GM19025 (cell line): ENCODE data around the gene LRRC38.
"Not testable (repeated sequence)": the region's sequence is repeated elsewhere in the genome, so short reads cannot be mapped to it uniquely, and the experiment has no call there.

ENCODE experiments used
- ATAC-seq: cut with Tn5 transposase; IDR thresholded peaks from one replicate; pipeline ENCODE4 v1.9.1; 2021; ENCODE audit warnings: mild to moderate bottlenecking, low read depth, moderate library complexity; ENCODE audit not compliant: unreplicated experiment

Gene LRRC38, protein sequence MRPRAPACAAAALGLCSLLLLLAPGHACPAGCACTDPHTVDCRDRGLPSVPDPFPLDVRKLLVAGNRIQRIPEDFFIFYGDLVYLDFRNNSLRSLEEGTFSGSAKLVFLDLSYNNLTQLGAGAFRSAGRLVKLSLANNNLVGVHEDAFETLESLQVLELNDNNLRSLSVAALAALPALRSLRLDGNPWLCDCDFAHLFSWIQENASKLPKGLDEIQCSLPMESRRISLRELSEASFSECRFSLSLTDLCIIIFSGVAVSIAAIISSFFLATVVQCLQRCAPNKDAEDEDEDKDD

DNA sequence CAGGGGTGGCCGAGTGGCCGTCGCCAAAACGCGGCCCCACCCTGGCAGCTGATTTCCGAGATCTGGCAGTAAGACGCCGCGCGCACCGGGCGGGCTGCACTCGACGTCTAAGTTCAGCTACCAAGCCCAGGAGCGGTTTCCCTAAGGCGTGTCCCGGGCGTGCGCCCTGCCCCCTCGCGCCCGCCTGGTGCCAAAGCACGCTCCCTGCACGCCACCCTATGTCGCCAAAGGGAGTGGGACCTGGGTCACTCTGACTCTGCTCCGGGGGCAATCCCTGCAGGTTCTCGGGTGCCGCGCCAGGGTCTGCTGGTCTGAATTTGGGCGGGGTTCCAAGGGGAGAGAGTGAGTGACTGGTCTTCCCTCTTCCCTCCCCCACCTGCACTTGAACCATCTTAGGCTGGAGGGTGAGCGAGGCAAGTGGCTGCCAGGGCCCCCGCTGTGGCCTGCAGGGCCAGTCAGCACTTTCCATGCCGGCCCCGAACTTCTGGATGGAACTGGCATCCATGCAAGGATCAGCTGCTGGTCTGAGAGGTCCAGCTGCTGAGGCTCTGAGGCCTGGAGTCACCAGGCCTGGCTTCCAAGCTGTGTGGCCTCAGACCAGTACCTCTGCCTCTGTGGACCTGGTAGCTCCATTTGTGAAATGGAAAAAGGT lies at the start of gene LRRC38:
Gene LRRC38, minus strand, starts transcription at position 109 of the 652 bp plus-strand sequence. CDS start 410 bp downstream, outside the sequence.
- no peak for ATAC-seq

DNA sequence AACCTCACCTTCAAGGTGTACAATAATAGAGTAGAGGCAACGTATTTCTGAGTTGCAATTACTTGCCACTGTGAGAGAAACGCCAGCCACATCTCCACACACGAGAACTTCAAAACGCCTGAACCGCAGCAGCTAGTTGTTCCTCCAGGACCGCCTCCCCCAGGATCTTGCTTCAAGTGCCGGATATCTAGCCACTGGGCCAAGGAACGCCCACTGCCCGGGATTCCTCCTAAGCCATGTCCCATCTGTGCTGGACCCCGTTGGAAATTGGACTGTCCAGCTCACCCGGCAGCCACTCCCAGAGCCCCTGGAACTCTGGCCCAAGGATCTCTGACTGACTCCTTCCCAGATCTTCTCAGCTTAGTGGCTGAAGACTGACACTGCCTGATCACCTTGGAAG lies 49.2 kb upstream of the LRRC38 start:
- ATAC-seq: not testable (repeated sequence)

DNA sequence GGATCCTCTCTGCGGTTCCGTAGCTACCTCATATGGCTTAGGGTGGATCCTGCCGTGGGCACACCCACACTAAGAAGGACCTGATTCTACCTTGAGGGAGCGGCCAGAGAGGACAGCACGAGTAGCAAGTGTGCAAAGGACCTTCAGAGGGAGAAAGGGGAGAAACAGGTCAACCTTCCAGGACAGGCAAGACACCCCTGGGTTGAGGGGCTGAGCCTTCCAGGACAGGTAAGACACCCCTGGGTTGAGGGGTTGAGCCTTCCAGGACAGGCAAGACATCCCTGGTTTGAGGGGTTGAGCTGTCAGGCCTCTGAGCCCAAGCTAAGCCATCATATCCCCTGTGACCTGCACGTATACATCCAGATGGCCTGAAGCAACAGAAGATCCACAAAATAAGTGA lies 46.7 kb upstream of the LRRC38 start:
- no peak for ATAC-seq

DNA sequence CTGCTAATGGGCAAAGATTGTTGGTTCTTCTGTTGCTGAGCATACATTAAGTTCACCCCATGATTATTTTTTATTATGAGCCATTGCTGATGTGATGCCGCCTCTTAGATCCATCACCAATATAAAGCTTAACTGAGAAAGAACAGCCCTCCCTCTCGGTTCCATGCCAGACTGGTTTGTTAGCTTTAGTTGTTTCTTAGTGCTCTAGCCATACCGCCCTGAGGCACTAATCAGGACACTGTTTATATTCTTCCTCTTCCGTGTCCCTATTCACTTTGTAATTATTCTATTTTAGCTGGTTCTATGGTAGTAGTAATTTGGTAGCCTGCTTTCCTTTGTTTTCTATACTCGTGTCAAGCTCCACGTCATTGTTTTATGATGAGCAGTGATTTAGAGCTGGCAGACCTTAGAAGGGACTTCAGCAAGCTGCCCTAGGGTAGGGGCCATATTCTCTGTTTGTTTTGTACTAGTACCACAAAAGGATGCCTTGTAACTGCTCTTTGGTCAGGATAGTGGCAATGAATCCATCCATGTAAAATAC lies 42.5 kb upstream of the LRRC38 start:
- ATAC-seq: no peak

DNA sequence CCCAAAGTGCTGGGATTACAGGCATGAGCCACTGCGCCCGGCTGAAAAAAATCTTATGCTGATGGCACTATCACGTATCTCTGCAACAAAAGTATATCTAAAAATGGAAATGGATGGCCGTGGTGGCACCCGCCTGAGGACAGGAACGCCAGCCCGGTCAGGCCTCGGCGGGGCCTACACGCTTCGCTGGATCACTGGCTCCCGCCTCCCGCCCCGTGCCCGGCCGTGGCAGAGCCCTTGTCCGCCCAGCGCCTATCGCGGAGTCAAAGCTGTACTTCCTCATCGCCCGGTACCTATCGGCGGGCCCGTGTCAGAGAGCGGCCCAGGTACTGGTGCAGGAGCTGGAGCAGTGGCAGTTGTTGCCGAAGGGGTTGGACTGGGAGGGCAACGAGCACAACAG lies 41.0 kb upstream of the LRRC38 start:
- ATAC-seq: no peak

DNA sequence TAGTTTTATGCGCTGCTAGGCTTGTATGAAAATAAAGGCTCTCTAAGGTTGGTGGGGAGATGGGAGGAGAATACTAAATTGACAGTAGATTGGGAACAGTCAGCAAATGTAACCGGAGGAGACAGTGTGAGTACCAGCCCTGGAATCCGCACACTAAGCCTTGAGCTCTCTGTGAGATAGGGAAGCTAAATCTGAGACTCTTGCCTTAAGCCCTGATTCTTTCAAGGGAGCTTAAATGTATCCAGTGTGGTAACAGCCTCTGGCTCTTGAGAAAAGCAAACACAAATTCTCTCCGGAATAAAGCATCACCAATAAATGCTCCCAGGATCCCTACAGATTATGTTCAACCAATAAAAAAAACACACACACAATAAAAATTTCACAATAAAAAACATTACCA lies 36.9 kb upstream of the LRRC38 start:
- ATAC-seq: no peak

DNA sequence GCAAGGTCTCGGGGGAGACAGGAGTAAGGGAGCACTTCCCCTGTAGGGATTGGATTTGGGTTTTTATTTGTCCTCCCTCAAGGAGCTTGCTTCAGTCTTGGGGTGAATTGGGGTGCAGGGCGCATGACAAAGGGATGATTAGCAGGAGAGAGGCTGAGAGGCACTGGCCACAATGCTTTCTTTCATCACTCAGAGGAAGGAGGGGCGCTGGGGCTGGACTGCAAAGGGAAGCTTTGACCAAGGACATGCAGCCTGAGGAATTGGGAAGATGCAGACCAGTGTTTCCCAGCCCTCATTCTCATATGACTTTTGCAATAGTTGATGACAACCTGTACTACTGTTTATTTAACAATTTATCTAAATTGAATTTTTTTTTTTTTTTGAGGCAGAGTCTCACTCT lies 35.7 kb upstream of the LRRC38 start:
- no peak for ATAC-seq

DNA sequence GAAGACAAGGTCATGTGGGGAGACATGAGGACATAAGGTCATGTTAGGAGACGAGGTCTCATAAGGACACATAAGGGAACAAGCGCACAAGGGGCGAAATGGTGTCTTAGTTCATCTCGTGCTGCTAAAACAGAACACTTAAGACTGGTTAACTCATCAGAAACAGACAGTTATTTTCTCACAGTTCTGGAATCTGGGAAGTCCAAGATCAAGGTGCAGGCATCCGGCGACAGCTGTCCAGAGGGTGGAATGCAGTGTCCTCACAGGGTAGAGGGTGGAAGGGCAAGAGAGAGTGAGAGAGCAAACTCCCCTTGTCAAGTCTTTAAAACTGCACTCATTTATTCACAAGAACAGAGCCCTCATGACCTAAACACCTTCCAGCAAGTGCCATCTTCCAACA lies 35.2 kb upstream of the LRRC38 start:
- ATAC-seq: no peak

DNA sequence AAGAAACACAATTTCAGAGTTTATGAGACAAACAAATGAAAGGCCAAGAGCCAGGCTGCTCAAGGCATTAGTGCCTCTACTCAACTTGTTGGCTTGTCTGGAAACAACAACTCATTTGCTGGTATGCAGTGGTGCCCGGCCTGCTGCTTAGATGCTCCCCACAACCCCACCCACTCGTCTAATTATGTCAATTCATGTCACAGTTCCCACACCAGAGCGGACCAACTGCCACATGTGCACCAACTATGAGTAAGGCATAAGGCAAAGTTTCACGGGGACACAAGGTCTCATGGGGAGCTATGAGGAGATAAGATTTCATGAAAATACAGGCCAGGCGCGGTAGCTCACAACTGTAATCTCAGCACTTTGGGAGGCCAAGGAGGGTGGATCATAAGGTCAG lies 34.5 kb upstream of the LRRC38 start:
- ATAC-seq: no peak

DNA sequence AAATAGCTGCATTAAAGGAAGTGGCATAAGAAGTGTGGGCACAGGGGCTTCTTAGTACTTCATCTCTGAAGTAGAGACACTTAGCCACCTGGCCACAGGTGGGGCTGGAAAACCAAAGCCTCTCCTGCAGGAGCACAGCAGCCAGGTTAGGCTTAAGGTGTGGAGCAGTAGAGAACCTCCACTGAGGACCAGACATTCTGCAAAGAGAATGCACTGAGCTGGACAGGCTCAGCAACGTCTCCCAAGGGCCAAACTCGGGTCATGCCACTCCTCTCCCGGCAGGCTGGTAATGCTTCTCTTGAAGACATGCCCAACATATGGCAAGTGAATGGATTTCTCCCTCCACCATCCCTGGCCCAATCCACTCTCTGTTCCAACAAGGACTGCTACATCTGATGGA lies 33.0 kb upstream of the LRRC38 start:
- no peak for ATAC-seq

DNA sequence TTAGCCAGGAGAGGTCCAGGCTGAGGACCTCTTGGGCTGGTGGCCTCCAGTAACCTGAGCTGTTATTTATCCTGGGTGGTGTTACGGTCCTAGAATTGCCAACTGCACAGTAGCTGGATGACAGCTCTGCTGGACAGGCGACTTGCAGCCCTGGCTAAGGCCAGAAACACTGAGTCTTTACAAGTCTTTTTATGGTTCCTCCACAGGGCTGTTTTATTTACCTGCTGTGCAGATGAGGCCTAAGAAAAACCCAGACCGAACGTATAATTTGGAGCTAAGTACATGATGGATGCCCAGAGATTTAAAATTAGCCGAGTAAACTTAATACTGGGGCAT lies 30.4 kb upstream of the LRRC38 start:
- ATAC-seq: no peak

DNA sequence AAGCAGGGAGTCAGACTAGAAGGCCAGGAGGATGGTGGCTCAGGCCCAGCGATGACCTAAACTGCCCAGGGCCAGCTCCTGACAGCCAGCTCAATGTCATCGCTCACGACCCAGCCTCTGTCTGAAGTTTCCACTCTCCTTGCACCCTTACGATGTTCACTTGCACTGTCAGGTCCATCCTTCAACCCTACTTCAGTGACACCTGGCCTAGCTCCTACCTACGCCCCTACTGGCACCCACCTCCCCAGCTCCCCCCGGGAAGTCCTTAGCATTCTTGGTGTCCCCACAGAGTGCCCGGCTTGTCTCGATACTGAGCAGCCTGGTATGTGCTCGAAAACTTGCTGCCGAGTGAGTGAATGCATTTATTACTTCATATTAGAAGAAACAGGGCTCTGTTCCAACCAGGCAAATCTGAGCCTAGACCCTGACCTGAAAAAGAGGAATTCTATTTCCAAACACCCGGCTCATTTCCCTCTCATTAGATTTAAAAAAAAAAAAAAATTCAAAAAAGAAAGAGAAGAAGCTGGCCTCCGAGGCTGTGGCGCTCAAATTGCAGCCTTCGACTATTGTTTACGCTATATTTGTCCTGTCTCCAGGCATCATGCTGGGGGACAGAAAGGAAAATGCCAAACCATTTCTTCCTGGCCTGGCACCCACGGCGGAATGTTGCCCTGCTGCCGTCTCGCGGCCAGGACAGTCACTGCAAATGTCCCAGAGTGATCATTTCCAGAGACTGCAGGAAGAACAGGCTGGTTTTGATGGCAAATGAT lies 29.8 kb upstream of the LRRC38 start:
- ATAC-seq: no peak

DNA sequence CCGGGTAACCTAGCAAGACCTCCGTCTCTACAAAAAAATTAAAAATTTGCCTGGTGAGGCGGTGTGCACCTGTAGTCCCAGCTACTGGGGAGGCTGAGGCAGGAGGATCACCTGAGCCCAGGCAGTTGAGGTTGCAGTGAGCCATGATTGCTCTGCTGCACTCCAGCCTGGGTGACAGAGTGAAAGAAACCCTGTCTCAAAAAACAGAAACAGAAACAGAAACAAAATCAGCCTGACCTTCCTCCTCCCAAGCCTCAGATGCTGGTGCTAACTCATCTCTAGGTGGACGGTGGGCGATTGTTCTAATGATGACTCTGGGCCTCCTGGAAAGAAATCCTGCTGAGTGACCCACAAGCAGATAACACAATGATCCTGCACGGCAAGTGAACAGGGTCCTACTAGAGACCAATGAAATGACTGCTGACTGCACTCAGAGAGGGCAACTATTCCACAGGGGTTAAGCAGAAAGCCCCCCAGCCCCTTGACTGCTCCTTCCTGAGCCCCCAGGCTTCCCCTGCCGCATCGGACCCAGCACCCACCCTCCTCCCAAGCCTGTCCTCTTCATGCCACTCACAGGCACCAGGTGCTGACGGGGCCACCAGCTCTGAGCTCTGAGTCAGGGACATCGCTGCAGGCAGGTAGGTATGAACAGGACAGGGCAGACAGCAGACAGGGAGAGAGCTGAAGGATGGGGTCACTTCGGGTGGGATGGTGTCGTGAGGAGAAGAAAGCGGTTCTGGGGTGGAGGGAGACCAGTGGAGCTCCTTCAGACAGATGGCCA lies 27.8 kb upstream of the LRRC38 start:
- ATAC-seq: no peak

DNA sequence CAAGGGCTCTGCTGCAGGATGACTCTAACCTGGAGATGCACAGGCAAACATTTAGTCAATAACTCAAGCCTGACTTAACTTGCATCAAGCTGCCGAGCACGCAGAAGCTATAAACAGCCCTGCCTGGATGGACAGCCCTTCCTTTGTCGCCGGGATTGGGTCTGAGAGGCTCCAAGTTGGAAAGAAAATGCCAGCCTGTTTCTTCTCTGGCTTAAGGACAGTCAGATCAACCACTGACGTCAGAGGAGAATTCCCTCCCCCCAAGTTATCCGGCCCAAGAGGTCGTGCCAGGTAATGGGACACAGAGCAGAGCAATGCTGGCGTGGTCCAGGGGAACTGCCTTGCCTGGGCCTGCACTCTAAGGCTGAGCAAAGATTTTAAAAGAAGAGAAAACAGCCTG lies 27.1 kb upstream of the LRRC38 start:
- no peak for ATAC-seq

DNA sequence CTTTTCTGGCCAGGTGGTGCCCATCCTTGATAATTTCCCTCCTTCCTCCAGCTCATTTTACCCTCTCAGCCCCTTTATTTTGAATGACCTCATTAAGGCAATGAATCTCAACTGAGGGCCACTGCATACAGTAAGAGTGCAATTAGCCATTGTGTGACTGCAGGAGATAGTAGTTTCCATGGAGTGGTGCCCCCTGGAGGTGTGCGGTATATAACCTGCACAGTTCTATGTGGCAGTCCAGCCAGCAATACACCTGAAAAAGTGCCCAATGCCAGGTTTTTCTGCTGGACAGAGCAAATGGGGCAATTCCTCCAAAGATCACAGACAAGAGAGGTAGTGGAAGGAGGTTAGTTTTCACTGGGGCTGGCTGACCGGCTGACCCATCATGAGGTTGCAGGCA lies 25.9 kb upstream of the LRRC38 start:
- no peak for ATAC-seq

DNA sequence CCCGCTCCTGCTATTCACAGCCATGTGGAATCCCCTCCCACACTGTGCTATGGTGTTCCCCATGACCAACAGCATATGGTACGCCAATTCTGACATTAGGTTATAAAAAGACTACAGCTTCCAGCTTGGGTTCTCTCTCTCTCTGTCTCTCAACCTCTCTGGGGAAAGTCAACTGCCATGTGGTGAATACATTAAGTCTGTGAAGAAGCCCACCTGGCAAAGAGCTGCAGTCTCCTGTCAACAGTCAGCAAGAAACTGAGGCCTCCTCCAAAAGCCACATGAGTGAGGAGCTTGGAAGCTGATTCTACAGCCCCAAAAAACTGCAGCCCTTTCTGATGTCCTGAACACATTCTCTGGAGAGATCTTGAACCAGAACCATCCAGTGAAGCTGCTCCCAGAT lies 25.0 kb upstream of the LRRC38 start:
- no peak for ATAC-seq

DNA sequence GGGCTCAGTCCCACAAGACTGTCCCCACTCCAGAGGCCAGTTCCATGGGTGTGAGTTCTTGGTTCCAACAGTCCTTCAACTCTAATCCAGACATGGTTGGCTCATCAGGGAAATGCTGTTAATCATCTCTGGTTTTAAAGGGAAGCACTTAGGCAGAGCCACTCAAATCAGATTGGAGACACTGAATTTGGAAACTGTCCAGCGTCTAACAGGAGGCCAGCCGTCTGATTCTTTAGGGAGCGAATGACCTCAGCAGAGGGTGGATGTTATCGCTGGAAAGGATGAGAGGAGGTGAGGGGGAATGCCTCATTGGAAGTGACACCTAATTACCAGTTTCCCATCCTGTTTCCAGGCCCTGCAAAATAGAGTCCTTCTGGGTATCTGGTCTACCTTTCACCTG lies 22.8 kb upstream of the LRRC38 start:
- no peak for ATAC-seq

DNA sequence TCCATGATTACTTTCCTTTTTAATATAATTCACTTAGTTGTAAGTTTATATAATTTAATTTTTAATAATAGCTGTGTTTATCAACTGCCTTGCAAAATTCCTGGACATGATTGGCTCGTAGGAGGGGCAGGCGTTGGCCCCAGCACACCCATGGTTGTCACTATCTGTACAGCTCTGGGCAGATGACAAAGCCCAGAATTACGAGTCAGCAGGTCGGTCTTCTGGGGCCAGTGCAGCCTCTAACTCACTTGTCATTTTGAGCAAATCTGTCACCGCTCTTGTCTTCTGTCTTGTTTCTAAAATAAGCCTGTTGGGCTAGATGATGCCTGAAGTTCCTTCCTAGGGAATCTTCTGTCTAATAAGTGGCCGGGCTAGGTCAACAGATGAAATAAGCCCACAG lies 21.4 kb upstream of the LRRC38 start:
- ATAC-seq: no peak

DNA sequence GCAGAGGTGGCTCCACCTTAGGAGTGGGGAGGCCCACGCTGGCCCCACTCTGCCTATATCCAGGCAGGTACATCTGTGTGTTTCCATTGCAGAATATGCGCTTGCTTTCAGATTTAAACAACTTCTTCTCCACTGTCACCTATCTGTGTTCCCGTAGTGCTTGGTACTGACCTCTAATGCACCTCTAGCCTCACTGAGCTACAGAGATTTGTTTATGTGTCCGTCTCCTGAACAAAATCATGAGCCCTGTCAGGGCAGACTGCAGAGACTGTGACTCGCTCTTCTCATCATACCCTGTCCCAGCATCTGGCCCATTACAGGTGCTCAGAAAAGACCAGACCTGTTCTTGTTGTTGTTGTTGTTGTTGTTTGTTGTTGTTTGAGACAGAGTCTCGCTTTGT lies 14.5 kb upstream of the LRRC38 start:
- no peak for ATAC-seq

DNA sequence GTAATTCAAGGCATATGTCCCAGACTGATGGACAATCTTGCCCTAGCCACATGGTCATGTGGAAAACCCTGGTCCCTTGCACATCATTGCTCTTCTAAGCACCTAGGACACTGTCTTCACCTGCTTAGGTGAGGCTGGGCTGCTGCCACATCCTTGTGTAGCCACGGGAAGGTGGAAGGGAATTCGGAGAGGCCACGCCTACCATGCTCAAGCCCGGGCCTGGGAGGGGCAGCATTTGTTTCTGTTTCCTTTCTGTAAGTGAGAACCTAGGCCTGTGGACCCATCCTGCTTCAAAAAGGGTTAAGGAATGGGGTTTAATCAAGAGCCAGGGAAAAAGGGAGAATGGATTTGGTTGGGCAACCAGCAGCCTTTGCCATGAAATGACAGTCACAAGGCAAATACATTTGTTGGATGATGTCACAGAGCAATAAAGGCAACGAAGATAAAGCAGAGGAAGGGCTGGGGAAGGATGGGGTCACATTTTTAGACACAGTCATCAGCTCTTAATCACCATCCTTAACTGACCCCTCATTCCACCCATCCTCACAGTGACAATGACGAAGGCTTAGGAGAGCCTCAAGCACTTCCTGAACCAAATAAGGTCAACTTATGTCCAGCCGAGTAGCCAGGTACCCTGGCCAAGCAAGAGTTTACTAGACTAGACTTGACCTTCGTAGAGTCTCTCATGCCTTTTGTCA lies 10.1 kb upstream of the LRRC38 start:
- no peak for ATAC-seq
